Vagina (tissue), 2 donors: ENCODE data around the gene DNASE1L2. TPM values are rescaled to one million over a fixed set of nuclear protein-coding genes. Genes with fewer than 3 reads are reported as not detected.

Source experiments
- DNase-seq, 2 donors: peaks; one replicate each; pipeline ENCODE4 v3.0.0-alpha.2; 2017; ENCODE audit errors: extremely low spot score in 2 of 2
- H3K27ac ChIP-seq: fragments of 200-600 bp; sonication (generic); one replicate; pipeline ENCODE4 v1.5.1; 2019
- H3K27me3 ChIP-seq: fragments of 200-600 bp; sonication (generic); one replicate; pipeline ENCODE4 v1.5.1; 2019
- H3K36me3 ChIP-seq, 2 donors: fragments of 200-600 bp; sonication (generic); one replicate each; pipeline ENCODE4 v1.5.1; 2017 to 2019
- H3K4me1 ChIP-seq: fragments of 200-600 bp; sonication (generic); one replicate; pipeline ENCODE4 v1.5.1; 2019
- H3K4me3 ChIP-seq, 2 donors: fragments of 200-600 bp; sonication (generic); 1 replicate in 1 of 2; 2 replicates in 1 of 2; pipeline ENCODE4 v1.5.1; 2016 to 2019
- H3K9me3 ChIP-seq: fragments of 200-600 bp; sonication (generic); one replicate; pipeline ENCODE4 v1.5.1; 2019
- CTCF ChIP-seq, 3 experiments: fragments of 450-650 bp in 2 of 3; fragments of 200-600 bp in 1 of 3; sonication (generic) in 1 of 3; IDR thresholded peaks; one replicate each; pipeline ENCODE4 v1.5.1; 2017 to 2019; ENCODE audit warnings: antibody characterized with exemption in 3 of 3, mild to moderate bottlenecking in 2 of 3, moderate library complexity in 2 of 3
- POLR2A ChIP-seq, 2 donors: fragments of 450-650 bp; IDR thresholded peaks; one replicate each; pipeline ENCODE4 v1.6.1; 2017; ENCODE audit warnings: antibody characterized with exemption in 2 of 2, mild to moderate bottlenecking in 2 of 2, moderate library complexity in 2 of 2
- POLR2AphosphoS5 ChIP-seq, 2 donors: sonication (generic); formaldehyde crosslinking; IDR thresholded peaks; one replicate each; pipeline ENCODE4 v1.9.0; 2017; ENCODE audit warnings: antibody characterized with exemption in 2 of 2, mild to moderate bottlenecking in 2 of 2, low read depth in 1 of 2; ENCODE audit not compliant: insufficient read depth in 1 of 2
- intact Hi-C: fragments of 100-400 bp; cut with DNase I; formaldehyde crosslinking; loops from one replicate; pipeline ENCODE4 v1.15.1; 2023
- total RNA-seq: library from RNA; depleted of rRNA; stranded (reverse); fragments of >200 nt; gene quantifications from one replicate; pipeline ENCODE4 v1.2.3, GENCODE V29; 2016

Gene DNASE1L2
- total RNA-seq, 1 donor from 2014 or later: 0.74 TPM

- DNase-seq: no peak
- no peaks in the 10 kb centered on the region for H3K27me3 ChIP-seq
- intact Hi-C loops: no loop called here
- no peak overlapping the region for H3K27ac ChIP-seq
- no peaks in the 10 kb centered on the region for H3K36me3 ChIP-seq
- H3K9me3 ChIP-seq: no peaks in the 10 kb centered on the region
- peaks cover 38% of the 10 kb centered on the region for H3K4me1 ChIP-seq
- TF ChIP-seq CTCF (IDR thresholded peaks at IDR 0.05): no peak
- no peak for TF ChIP-seq POLR2A (IDR thresholded peaks at IDR 0.05)
- TF ChIP-seq POLR2AphosphoS5 (IDR thresholded peaks at IDR 0.05; ENCODE audit: insufficient read depth in 1 of 2, low read depth in 1 of 2): no peak
- no peak overlapping the region for H3K4me3 ChIP-seq
Observed at GRCh38 chr16:2270588-2271470, 34.6 kb downstream of the DNASE1L2 start.

GRCh38 chr16:2271848-2272461, 35.7 kb downstream of the DNASE1L2 start:
- DNase-seq: no peak

GRCh38 chr16:2273484-2273883, 37.2 kb downstream of the DNASE1L2 start:
- Histone ChIP-seq H3K4me3 (no peak overlapping the region), H3K9me3 (no peaks in the 10 kb centered on the region), H3K27me3 (no peaks in the 10 kb centered on the region), H3K36me3 (no peaks in the 10 kb centered on the region), H3K4me1 (peaks cover 24% of the 10 kb centered on the region), H3K27ac (no peak overlapping the region)
- DNase-seq: no peak
- intact Hi-C loops: no loop called here
- no peak for TF ChIP-seq POLR2A (IDR thresholded peaks at IDR 0.05)

More at GRCh38 chr16:2271848-2272461, 35.7 kb downstream of the DNASE1L2 start:
- TF ChIP-seq POLR2AphosphoS5 (IDR thresholded peaks at IDR 0.05; ENCODE audit: insufficient read depth in 1 of 2, low read depth in 1 of 2) (no peak), CTCF (IDR thresholded peaks at IDR 0.05) (no peak), POLR2A (IDR thresholded peaks at IDR 0.05) (no peak)
- Histone ChIP-seq H3K27ac (no peak overlapping the region), H3K4me1 (peaks cover 27% of the 10 kb centered on the region), H3K36me3 (no peaks in the 10 kb centered on the region), H3K27me3 (no peaks in the 10 kb centered on the region), H3K9me3 (no peaks in the 10 kb centered on the region), H3K4me3 (no peak overlapping the region)
- intact Hi-C loops: no loop called here

- peaks cover 22% of the 10 kb centered on the region for H3K4me1 ChIP-seq
- TF ChIP-seq CTCF (IDR thresholded peaks at IDR 0.05) (no peak), POLR2A (IDR thresholded peaks at IDR 0.05) (no peak), POLR2AphosphoS5 (IDR thresholded peaks at IDR 0.05; ENCODE audit: insufficient read depth in 1 of 2, low read depth in 1 of 2) (no peak)
- H3K27ac ChIP-seq: no peak overlapping the region
- H3K36me3 ChIP-seq: no peaks in the 10 kb centered on the region
- no peak for DNase-seq
- no peaks in the 10 kb centered on the region for H3K27me3 ChIP-seq
- H3K9me3 ChIP-seq: no peaks in the 10 kb centered on the region
- no peak overlapping the region for H3K4me3 ChIP-seq
- intact Hi-C loops: no loop called here
Observed at GRCh38 chr16:2273931-2274330, 37.7 kb downstream of the DNASE1L2 start.

DNA sequence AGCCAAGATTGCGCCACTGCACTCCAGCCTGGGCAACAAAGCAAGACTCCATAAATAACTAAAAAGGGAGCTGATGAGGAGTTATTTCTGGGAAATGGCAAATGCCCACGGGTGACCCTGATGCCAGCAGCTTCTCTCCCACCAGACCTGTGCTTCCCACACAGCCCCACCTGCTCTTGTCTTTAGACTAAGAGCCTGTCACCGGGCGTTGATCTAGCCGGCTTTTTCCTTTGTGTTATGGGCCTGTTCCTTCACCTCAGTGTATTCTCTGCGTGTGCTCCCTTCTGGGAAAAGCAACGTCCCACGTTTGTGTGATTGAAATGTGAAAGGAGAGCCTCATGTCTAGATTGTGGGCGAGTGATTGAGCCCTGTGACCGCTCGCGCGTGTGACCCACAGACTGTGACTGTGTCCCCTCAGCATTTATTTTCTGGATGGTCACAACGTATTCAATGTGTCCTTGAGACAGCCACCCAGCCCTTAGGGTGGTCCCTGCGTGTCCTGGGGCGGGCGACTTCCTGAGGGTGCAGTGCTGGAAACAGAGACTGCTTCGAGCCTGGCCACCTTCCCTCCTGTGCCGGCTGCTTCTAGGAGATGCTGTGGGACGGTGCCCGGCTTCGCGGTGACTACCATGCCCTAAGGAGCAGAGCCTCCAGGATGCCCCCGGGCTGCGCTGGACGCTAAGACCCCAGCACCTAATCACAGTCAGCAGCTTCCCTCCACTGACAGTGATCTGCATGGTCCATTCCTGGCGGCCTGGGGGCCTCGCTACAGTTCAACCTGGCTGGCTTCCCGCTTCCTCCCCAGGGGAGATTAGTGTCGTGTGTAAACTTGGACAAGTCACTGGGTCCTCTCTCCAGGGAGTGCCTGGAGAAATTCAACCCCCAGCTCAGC, 39.5 kb downstream of the DNASE1L2 start:
- H3K36me3 ChIP-seq: no peaks in the 10 kb centered on the region
- intact Hi-C loops: no loop called here
- DNase-seq: no peak
- peaks cover 5% of the 10 kb centered on the region for H3K4me1 ChIP-seq
- no peak overlapping the region for H3K27ac ChIP-seq
- H3K9me3 ChIP-seq: no peaks in the 10 kb centered on the region
- no peak for TF ChIP-seq POLR2AphosphoS5 (IDR thresholded peaks at IDR 0.05; ENCODE audit: insufficient read depth in 1 of 2, low read depth in 1 of 2)
- no peak for TF ChIP-seq POLR2A (IDR thresholded peaks at IDR 0.05)
- TF ChIP-seq CTCF (IDR thresholded peaks at IDR 0.05): no peak
- no peak overlapping the region for H3K4me3 ChIP-seq
- no peaks in the 10 kb centered on the region for H3K27me3 ChIP-seq
